Gastroesophageal sphincter (tissue), 4 donors: ENCODE results near the gene AUTS2. TPM values are rescaled to one million over a fixed set of nuclear protein-coding genes. Genes with fewer than 3 reads are reported as not detected.
A peak's percentile ranks its signal among the peaks of the same experiment; 100 is the strongest.

ENCODE experiments used
- ATAC-seq: fragments of 150-250 bp; one replicate; pipeline ENCODE4 v1.9.1; 2016; ENCODE audit warnings: mild to moderate bottlenecking, moderate library complexity
- H3K27ac ChIP-seq, 4 donors: fragments of 200-600 bp; sonication (generic) in 3 of 4; 1 replicate in 3 of 4; 2 replicates in 1 of 4; pipeline ENCODE4 v1.5.1; 2016 to 2019
- H3K27me3 ChIP-seq: fragments of 200-600 bp; sonication (generic); one replicate; pipeline ENCODE4 v1.5.1; 2019
- H3K36me3 ChIP-seq, 2 donors: fragments of 200-600 bp; sonication (generic); one replicate each; pipeline ENCODE4 v1.5.1; 2019; ENCODE audit warnings: control low read depth in 1 of 2
- H3K4me1 ChIP-seq, 3 donors: fragments of 200-600 bp; sonication (generic); 1 replicate in 2 of 3; 2 replicates in 1 of 3; pipeline ENCODE4 v1.5.1; 2016 to 2019; ENCODE audit warnings: control low read depth in 2 of 3
- H3K4me3 ChIP-seq, 2 donors: fragments of 200-600 bp; sonication (generic); one replicate each; pipeline ENCODE4 v1.5.1; 2019; ENCODE audit warnings: mild to moderate bottlenecking in 1 of 2, moderate library complexity in 1 of 2
- H3K9me3 ChIP-seq, 3 donors: fragments of 200-600 bp; sonication (generic); one replicate each; pipeline ENCODE4 v1.5.1; 2017 to 2019; ENCODE audit warnings: control low read depth in 2 of 3
- EP300 ChIP-seq: sonication (generic); formaldehyde crosslinking; IDR thresholded peaks from one replicate; pipeline ENCODE4 v1.6.1; 2017; ENCODE audit warnings: antibody characterized with exemption, mild to moderate bottlenecking
- POLR2A ChIP-seq, 2 donors: fragments of 450-650 bp; IDR thresholded peaks; one replicate each; pipeline ENCODE4 v1.6.1; 2017; ENCODE audit warnings: antibody characterized with exemption in 2 of 2, mild to moderate bottlenecking in 2 of 2, moderate library complexity in 1 of 2
- POLR2AphosphoS5 ChIP-seq: sonication (generic); formaldehyde crosslinking; IDR thresholded peaks from one replicate; pipeline ENCODE4 v1.6.1; 2017; ENCODE audit warnings: antibody characterized with exemption
- WGBS, 2 donors: methylation state at CpG; one replicate each; pipeline ENCODE4 v1.1.5; 2018; ENCODE audit warnings: low coverage in 1 of 2; 5-methylcytosine and 5-hydroxymethylcytosine counted together
- total RNA-seq, 4 donors: library from RNA; depleted of rRNA; stranded (reverse); fragments of >200 nt; gene quantifications; one replicate each; pipeline ENCODE4 v1.1.0, GENCODE V29; 2016
- TF ChIP-seq, protein P1 (sequence below), 4 experiments: fragments of 200-600 bp in 2 of 4; fragments of 450-650 bp in 2 of 4; sonication (generic) in 1 of 4; IDR thresholded peaks; one replicate each; pipeline ENCODE4 v1.5.1; 2017 to 2019; ENCODE audit warnings: antibody characterized with exemption in 4 of 4, mild to moderate bottlenecking in 2 of 4, moderate library complexity in 2 of 4

The AUTS2 gene
- total RNA-seq, 4 donors from 2014 or later: 12.2 to 48.7 (median 44.1) TPM

DNA sequence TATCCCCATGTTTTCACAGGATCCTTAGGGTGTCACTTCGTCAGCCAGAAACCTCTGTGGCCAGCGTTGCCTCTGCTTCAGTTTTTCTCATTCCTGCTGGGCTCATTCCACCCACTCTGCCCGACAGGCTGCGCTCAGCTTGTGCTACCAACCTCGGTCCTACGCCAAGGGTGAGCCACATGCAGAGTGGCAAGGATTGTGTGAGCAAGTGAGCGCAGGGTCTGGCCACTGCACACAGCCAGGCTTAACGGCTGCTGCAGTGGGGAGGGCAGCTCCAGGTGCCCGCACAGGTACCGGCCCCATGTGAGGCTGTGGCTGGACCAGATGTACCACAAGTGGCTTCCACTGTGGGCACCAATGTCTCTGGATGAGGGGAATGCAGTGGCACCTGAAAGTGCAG is 329.2 kb downstream of the AUTS2 start:
- no peak overlapping the region for H3K27ac ChIP-seq
- WGBS, 2 donors: 92 to 100% methylated on average over 3 to 9 of the region's 10 CpGs
- H3K36me3 ChIP-seq: no peaks in the 10 kb centered on the region
- no peak overlapping the region for H3K4me3 ChIP-seq
- ATAC-seq: no peak
- TF ChIP-seq, protein P1, sequence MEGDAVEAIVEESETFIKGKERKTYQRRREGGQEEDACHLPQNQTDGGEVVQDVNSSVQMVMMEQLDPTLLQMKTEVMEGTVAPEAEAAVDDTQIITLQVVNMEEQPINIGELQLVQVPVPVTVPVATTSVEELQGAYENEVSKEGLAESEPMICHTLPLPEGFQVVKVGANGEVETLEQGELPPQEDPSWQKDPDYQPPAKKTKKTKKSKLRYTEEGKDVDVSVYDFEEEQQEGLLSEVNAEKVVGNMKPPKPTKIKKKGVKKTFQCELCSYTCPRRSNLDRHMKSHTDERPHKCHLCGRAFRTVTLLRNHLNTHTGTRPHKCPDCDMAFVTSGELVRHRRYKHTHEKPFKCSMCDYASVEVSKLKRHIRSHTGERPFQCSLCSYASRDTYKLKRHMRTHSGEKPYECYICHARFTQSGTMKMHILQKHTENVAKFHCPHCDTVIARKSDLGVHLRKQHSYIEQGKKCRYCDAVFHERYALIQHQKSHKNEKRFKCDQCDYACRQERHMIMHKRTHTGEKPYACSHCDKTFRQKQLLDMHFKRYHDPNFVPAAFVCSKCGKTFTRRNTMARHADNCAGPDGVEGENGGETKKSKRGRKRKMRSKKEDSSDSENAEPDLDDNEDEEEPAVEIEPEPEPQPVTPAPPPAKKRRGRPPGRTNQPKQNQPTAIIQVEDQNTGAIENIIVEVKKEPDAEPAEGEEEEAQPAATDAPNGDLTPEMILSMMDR (IDR thresholded peaks at IDR 0.05): no peak
- TF ChIP-seq EP300: no peak
- no peaks in the 10 kb centered on the region for H3K27me3 ChIP-seq
- peaks cover 0 to 7% (median 0%) of the 10 kb centered on the region in 3 donors for H3K4me1 ChIP-seq
- H3K9me3 ChIP-seq: peaks cover 0 to 4% (median 0%) of the 10 kb centered on the region in 3 donors

DNA sequence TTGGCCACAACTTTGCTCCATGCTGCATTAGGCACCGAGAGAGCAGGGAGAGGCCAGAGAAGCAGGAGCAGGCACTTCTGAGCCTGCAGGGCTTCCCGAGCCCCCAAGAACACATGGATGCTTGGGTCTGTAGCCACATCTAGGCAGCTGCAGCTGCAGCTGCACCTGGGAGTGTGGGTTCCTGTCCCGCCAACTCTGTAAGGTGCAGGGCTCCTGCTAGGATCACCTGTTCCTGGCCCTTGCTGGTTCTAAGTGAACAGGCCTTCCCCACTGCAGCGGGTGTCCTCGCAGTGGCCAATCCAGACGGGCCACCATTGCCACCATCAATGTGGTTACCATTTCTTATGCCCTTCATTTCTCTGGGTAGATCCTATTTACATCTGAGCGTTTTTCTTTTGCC is 330.3 kb downstream of the AUTS2 start:
- no peak overlapping the region for H3K4me3 ChIP-seq
- no peak for ATAC-seq
- TF ChIP-seq POLR2A (IDR thresholded peaks at IDR 0.05) (no peak), POLR2AphosphoS5 (no peak), EP300 (no peak)
- TF ChIP-seq, protein P1 (IDR thresholded peaks at IDR 0.05): no peak
- 88% methylated on average over 5 of the region's 7 CpGs; no CpG with 5 or more reads in 1 of the 2 donors for WGBS, 2 donors
- no peaks in the 10 kb centered on the region for H3K36me3 ChIP-seq
- H3K9me3 ChIP-seq: peaks cover 0 to 4% (median 0%) of the 10 kb centered on the region in 3 donors
- no peaks in the 10 kb centered on the region for H3K27me3 ChIP-seq
- H3K4me1 ChIP-seq: peaks cover 0 to 11% (median 0%) of the 10 kb centered on the region in 3 donors
- H3K27ac ChIP-seq: no peak overlapping the region

DNA sequence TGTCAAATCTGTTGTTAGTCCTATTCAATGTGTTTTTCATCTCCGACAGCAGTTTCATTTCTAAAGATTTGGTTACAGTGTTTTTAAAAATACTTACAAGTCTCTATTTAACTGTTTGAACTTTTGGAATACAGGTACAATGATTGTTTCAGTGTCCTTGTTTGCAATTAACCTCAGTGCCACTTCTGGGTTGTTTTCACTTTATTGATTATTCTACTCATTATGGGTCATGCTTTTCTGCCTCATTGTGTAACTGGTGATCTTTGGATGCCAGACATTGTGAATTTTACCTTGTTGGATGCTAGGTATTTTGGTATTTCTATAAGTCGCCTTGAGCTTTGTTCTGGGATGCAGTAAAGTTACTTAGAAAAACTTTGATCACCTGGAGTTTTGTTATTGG is 331.3 kb downstream of the AUTS2 start:
- no peak for ATAC-seq

DNA sequence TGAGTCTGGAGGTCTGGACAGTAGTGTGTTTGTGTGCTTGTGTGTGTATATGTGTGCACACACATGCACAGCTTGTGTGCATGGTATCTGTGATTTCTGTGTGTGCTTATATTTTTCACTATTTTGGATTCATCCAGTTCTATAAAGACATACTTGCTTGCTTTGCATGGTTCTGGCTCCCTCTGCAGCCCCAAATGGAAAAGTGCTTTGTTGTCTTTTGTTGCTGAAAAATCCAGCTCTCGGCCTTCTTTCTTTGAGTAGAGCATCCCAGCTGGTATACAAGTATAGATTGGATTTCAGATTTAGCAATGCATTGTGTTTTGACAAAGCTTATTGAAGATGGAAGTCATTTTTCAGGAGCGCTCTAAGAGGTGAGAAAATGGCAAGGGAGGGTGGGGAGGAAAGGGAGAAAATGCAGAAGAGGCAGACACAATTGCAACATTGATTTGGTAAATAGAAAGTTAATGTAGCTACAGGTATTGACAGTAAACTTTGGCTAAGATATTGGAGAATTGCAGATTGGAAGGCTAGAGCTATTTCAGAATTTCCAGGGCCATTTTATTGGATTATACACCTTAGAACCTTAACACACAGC is 333.9 kb downstream of the AUTS2 start:
- ATAC-seq: no peak
- H3K27ac ChIP-seq: no peak overlapping the region
- peaks cover 0 to 26% (median 0%) of the 10 kb centered on the region in 3 donors for H3K4me1 ChIP-seq
- whole genome bisulfite sequencing, 2 donors: 13 to 34% methylated on average over 1 to 2 of the region's 2 CpGs
- TF ChIP-seq, protein P1 (IDR thresholded peaks at IDR 0.05): peak; percentile 38 to 78 (median 68)
- no peak for TF ChIP-seq EP300
- H3K9me3 ChIP-seq: no peaks in the 10 kb centered on the region
- no peak overlapping the region for H3K4me3 ChIP-seq
- H3K36me3 ChIP-seq: no peaks in the 10 kb centered on the region
- H3K27me3 ChIP-seq: no peaks in the 10 kb centered on the region

More for the DNA sequence above, 331.3 kb downstream of the AUTS2 start:
- 90 to 100% methylated on average over 2 of the region's 2 CpGs for WGBS, 2 donors
- no peaks in the 10 kb centered on the region for H3K36me3 ChIP-seq
- no peak overlapping the region for H3K27ac ChIP-seq
- H3K9me3 ChIP-seq: peaks cover 0 to 1% (median 0%) of the 10 kb centered on the region in 3 donors
- peaks cover 0 to 15% (median 0%) of the 10 kb centered on the region in 3 donors for H3K4me1 ChIP-seq
- H3K27me3 ChIP-seq: no peaks in the 10 kb centered on the region
- no peak for TF ChIP-seq POLR2AphosphoS5
- TF ChIP-seq EP300: no peak
- no peak for TF ChIP-seq POLR2A (IDR thresholded peaks at IDR 0.05)
- TF ChIP-seq, protein P1 (IDR thresholded peaks at IDR 0.05): no peak
- H3K4me3 ChIP-seq: no peak overlapping the region

DNA sequence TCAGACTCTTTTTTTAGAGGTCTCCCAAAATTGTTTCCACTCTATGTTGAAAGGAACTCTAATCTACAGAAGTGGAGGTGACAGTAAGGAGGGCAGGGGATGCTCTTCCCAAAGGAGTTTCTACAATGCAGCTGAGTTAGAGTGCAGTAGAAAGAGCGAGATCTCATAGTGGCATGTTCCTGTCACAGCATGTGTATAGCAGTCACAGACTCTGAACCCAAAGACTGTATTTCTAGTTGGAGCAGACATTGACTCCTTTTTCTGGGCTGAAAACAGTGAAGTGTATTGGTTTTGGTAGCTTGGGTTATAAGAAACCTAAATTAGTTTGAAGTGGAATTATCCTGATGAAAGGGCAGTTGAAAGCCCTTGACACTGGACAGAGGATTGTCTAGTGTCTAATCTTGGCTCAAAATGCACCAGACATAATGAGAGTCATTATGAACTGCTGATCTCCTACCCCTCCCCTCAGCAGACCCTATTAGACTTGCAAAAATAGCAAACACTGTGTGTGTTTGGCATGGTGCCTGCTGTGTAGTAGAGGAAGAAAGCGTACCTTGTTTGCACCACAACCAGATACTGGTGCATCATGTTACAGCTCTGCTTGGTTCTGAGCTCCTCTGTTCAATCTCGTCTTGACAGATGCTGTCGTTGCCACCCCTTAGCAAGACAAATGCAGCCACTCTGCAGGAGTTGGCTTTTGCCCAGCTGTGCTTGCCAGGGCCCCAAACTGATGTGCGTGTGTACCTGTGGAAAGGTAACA is 336.0 kb downstream of the AUTS2 start:
- no peak overlapping the region for H3K4me3 ChIP-seq
- H3K36me3 ChIP-seq: no peaks in the 10 kb centered on the region
- ATAC-seq: no peak
- 49 to 80% methylated on average over 1 to 3 of the region's 5 CpGs for WGBS, 2 donors
- no peaks in the 10 kb centered on the region for H3K9me3 ChIP-seq
- no peaks in the 10 kb centered on the region for H3K27me3 ChIP-seq
- H3K27ac ChIP-seq: no peak overlapping the region
- TF ChIP-seq EP300 (no peak), POLR2A (IDR thresholded peaks at IDR 0.05) (no peak), POLR2AphosphoS5 (no peak)
- TF ChIP-seq, protein P1 (IDR thresholded peaks at IDR 0.05): no peak
- peaks cover 0 to 26% (median 0%) of the 10 kb centered on the region in 3 donors for H3K4me1 ChIP-seq
